Prostate gland (tissue), 2 donors: ENCODE data around the gene LAMA4. TPM values are rescaled to one million over a fixed set of nuclear protein-coding genes. Genes with fewer than 3 reads are reported as not detected.

Experiments
- DNase-seq: peaks from one replicate; pipeline ENCODE4 v3.0.0-alpha.2; 2019; ENCODE audit warnings: low spot score
- H3K27ac ChIP-seq, 2 donors: fragments of 200-600 bp; sonication (generic); 2 replicates each; pipeline ENCODE4 v1.5.1; 2017 to 2019
- H3K27me3 ChIP-seq: fragments of 200-600 bp; sonication (generic); replicated peaks from 2 replicates; pipeline ENCODE4 v1.5.1; 2019; ENCODE audit not compliant: insufficient read depth
- H3K36me3 ChIP-seq, 2 donors: fragments of 200-600 bp; sonication (generic); 1 replicate in 1 of 2; 2 replicates in 1 of 2; pipeline versions ENCODE4 v1.5.1 to v1.8.1; 2017 to 2019
- H3K4me1 ChIP-seq: fragments of 200-600 bp; sonication (generic); replicated peaks from 2 replicates; pipeline ENCODE4 v1.5.1; 2019
- H3K4me3 ChIP-seq, 2 donors: fragments of 200-600 bp; sonication (generic); 2 replicates each; pipeline ENCODE4 v1.5.1; 2017 to 2019
- H3K9me3 ChIP-seq: fragments of 200-600 bp; sonication (generic); 2 replicates; pipeline ENCODE4 v1.5.1; 2017
- CTCF ChIP-seq, 4 experiments: fragments of 200-600 bp in 2 of 4; fragments of 450-650 bp in 2 of 4; sonication (generic) in 2 of 4; IDR thresholded peaks; 1 replicate in 3 of 4; 2 replicates in 1 of 4; pipeline ENCODE4 v1.5.1; 2016 to 2019; ENCODE audit warnings: antibody characterized with exemption in 4 of 4, mild to moderate bottlenecking in 2 of 4, moderate library complexity in 2 of 4
- POLR2A ChIP-seq: fragments of 450-650 bp; IDR thresholded peaks from one replicate; pipeline ENCODE4 v1.6.1; 2016; ENCODE audit warnings: antibody characterized with exemption, mild to moderate bottlenecking
- POLR2AphosphoS5 ChIP-seq: sonication (generic); formaldehyde crosslinking; IDR thresholded peaks from one replicate; pipeline ENCODE4 v1.6.1; 2017; ENCODE audit warnings: antibody characterized with exemption
- WGBS: methylation state at CpG from one replicate; pipeline ENCODE4 v1.1.5; 2018; 5-methylcytosine and 5-hydroxymethylcytosine counted together
- intact Hi-C: fragments of 100-400 bp; cut with DNase I; formaldehyde crosslinking; loops from one replicate; pipeline ENCODE4 v1.14.2; 2022
- total RNA-seq, 2 donors: library from RNA; depleted of rRNA; stranded (reverse); fragments of >200 nt; gene quantifications; one replicate each; pipeline ENCODE4 v1.1.0, GENCODE V29; 2016

The LAMA4 gene
- total RNA-seq, 2 donors from 2014 or later, result 9.6 to 48.3 TPM

GRCh38 chr6:112087136-112087911 lies 167.0 kb downstream of the LAMA4 start, which contains the start of the genes FAM229B and TUBE1:
TSS of gene FAM229B (plus strand) at chr6:112087591. CDS start at chr6:112099284, 11,693 bp downstream.
TSS of gene TUBE1 (minus strand) at chr6:112087482. CDS start at chr6:112087434, 48 bp downstream.
- H3K4me3 ChIP-seq, result peak within 1 kb of the TSS; percentile 67 to 76
- no peaks in the 10 kb centered on the region for H3K9me3 ChIP-seq
- H3K27ac ChIP-seq, result peak within 1 kb of the TSS; percentile 80 to 81
- H3K36me3 ChIP-seq, result no peaks in the 10 kb centered on the region
- TF ChIP-seq CTCF (IDR thresholded peaks at IDR 0.05) (no peak), POLR2A (peak; percentile 73), POLR2AphosphoS5 (peak; percentile 90)
- DNase-seq, result peak; percentile 91
- intact Hi-C loops, result loop anchor here (5.0 kb wide), 1 partner anchor 75 kb away; no protein-coding TSS in a partner anchor
- H3K4me1 ChIP-seq, result no peaks in the 10 kb centered on the region
- under 1% methylated on average over 60 of the region's 60 CpGs for WGBS
- no peaks in the 10 kb centered on the region for H3K27me3 ChIP-seq

- Histone ChIP-seq H3K27ac (peak overlapping the region; percentile 80 to 81), H3K9me3 (no peaks in the 10 kb centered on the region), H3K4me3 (peak overlapping the region; percentile 67 to 76), H3K4me1 (no peaks in the 10 kb centered on the region), H3K36me3 (no peaks in the 10 kb centered on the region), H3K27me3 (no peaks in the 10 kb centered on the region)
- no peak for TF ChIP-seq POLR2A
- no peak for TF ChIP-seq CTCF (IDR thresholded peaks at IDR 0.05)
- no peak for TF ChIP-seq POLR2AphosphoS5
- no peak for DNase-seq
- under 1% methylated on average over 8 of the region's 8 CpGs for WGBS
- intact Hi-C loops, result loop anchor here (5.0 kb wide), 1 partner anchor 76 kb away; no protein-coding TSS in a partner anchor
Observed at GRCh38 chr6:112086744-112087135, 167.6 kb downstream of the LAMA4 start.

- H3K27ac ChIP-seq, result no peak overlapping the region
- no peaks in the 10 kb centered on the region for H3K9me3 ChIP-seq
- H3K4me3 ChIP-seq, result no peak overlapping the region
- H3K27me3 ChIP-seq, result no peaks in the 10 kb centered on the region
- 90% methylated on average over 8 of the region's 8 CpGs for WGBS
- no peaks in the 10 kb centered on the region for H3K36me3 ChIP-seq
- H3K4me1 ChIP-seq, result no peaks in the 10 kb centered on the region
- TF ChIP-seq POLR2AphosphoS5 (no peak), CTCF (IDR thresholded peaks at IDR 0.05) (no peak), POLR2A (no peak)
- no peak for DNase-seq
- intact Hi-C loops, result loop anchor here (5.0 kb wide), 1 partner anchor 77 kb away; no protein-coding TSS in a partner anchor
Observed at GRCh38 chr6:112085286-112086065, 168.9 kb downstream of the LAMA4 start.

- no peaks in the 10 kb centered on the region for H3K4me1 ChIP-seq
- no peaks in the 10 kb centered on the region for H3K9me3 ChIP-seq
- no peak for DNase-seq
- WGBS, result 93% methylated on average over 4 of the region's 4 CpGs
- no peak overlapping the region for H3K27ac ChIP-seq
- H3K4me3 ChIP-seq, result no peak overlapping the region
- H3K36me3 ChIP-seq, result no peaks in the 10 kb centered on the region
- no peaks in the 10 kb centered on the region for H3K27me3 ChIP-seq
- TF ChIP-seq CTCF (IDR thresholded peaks at IDR 0.05) (no peak), POLR2AphosphoS5 (no peak), POLR2A (no peak)
- intact Hi-C loops, result no loop called here
Observed at GRCh38 chr6:112081569-112081968, 172.8 kb downstream of the LAMA4 start.
